ENCODE results near the gene CLEC17A.
"Not testable (repeated sequence)": the region's sequence is repeated elsewhere in the genome, so short reads cannot be mapped to it uniquely, and the experiment has no call there.

CLEC17A gene

DNA sequence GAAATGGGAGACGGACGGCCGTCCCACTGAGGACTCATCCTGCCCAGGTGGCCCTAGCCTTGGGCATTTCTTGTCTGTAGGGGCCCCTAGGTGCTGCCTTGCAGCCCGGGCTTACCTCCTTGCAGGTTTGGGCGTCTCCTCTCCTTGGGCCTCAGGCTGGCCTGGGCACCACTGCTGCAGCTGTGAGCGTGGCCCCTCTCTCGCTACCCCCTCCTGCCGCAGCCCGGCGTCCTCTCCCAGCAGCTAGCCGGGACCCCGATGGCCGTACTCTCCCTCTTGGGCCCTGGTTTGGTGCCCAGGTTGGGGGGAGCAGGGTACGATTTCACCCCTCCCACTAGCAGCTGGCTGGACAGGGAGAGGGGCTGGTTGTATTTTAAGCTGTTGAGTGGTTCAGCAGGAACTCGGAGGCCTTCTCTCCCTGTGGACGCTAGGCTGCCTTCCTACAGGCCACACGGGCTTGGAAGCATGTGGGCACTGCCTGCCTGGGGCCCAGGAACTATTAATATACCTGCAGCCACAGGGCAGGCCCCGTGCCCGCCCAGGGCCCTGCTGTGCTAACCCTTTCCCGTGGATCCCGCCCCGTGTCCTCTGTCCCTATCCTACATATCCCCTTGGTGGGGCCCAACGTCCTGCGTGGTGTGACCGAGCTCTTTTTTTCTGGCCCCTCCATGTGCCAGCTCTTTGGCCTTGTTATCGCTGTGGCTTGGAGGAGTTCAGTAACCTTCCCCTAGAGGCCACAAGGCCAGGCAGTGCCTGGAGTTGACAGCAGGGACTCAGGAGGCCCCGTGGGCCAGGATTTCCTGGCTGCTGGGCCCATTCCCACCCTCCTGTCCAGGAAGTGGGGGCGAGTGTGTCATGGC, 22.7 kb upstream of the CLEC17A start:
- DNase-seq, result no peak

- DNase-seq, result no peak
These were observed 22.1 kb upstream of the CLEC17A start for GRCh38 chr19:14560776-14561108.

- no peak for DNase-seq
These were observed 21.6 kb upstream of the CLEC17A start for GRCh38 chr19:14561249-14561648.

- DNase-seq, result peak; percentile 57
These were observed 21.0 kb upstream of the CLEC17A start for GRCh38 chr19:14561847-14562351.

GRCh38 chr19:14562660-14563589, 20.0 kb upstream of the CLEC17A start:
- DNase-seq, result no peak

- no peak for DNase-seq
These were observed 19.3 kb upstream of the CLEC17A start for GRCh38 chr19:14563590-14563926.

DNA sequence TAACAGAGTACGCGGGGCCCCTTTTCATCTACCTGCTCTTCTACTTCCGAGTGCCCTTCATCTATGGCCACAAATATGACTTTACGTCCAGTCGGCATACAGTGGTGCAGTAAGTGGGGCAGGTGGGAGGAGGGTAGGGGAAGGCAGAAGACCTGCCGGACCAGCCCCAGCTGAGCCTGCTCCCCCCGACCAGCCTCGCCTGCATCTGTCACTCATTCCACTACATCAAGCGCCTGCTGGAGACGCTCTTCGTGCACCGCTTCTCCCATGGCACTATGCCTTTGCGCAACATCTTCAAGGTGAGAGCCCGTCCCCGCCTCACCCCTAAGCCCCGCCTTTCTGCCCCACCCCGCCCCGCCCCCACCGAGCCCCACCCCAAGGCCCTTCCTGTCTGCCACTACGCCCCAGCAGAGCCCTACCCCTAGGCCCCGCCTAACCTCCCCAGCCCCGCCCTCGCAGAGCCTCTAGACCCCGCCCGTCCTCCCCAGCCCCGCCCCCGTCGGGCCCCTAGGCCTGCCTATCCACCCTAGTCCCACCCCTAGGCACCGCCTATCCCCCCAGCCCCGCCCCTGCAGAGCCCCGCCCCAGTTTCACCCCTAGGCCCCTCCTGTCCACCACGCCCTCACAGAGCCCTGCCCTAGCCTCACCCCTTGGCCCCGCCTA, 18.8 kb upstream of the CLEC17A start:
- peak; percentile 49 for DNase-seq

GRCh38 chr19:14564652-14565297, 18.1 kb upstream of the CLEC17A start:
- not testable (repeated sequence) for DNase-seq

- DNase-seq, result no peak
These were observed 17.6 kb upstream of the CLEC17A start for GRCh38 chr19:14565298-14565679.

DNA sequence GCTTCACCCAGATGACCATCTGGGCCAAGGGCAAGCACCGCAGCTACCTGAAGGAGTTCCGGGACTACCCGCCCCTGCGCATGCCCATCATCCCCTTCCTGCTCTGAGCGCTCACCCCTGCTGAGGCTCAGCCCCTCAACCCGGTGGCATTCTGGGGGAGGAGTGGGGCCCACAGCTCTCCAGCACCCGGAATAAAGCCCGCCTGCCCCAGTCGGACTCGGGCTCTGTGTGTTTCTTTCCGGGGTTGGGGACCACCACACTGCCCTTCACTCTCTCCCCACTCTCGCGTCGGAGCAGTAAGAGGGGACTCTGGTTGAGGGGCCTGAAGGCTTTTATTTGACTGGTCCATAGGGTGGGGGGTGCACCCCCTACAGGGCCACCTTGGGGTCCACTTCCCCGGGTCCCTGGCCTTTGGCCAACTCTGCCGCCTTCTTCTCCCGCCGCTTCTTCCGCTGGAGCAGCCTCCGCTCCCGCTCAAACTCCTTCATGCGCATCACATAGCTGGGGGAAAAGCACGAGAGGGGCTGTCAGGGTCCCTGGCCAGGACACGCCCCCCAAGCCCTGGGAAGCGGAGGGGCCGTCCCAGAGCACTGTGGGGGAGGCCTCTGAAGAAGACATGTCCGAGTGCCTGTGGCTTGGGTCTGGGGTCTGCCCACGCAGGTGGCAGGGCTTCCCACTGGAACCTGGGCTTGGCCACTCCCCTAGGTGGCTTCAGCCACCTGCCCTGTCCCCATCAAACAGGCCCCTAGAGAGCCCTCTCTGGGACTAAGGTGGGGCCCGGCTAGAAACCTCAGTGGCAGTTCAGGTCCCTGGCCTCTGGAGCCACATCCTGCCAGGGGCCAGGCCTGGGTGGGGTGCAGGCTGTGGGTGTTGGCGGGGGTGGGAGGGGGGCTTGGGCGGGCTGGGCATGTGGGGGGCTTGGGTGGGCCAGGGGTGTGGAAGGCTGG, 16.8 kb upstream of the CLEC17A start:
- no peak for DNase-seq

- no peak for DNase-seq
These were observed 16.2 kb upstream of the CLEC17A start for GRCh38 chr19:14566712-14567077.

DNA sequence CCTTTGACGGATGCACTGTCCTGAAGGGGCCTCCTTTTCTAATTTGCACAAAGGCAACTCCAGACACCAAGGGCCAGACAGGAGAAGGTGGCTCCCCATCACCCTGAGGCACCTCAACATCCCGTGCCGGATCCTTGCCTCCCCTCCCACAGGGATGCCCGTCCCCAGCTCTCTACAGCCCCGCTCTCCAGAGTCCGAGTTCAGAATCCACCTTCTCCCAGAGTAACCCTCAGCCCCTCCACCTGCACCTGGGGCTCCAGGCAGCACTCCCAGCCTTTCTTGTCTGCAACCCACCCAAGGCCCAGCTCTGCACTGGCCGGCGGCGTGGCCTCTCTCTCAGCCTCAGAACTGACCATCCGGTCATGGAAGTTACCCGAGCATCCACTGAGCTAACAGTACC, 15.8 kb upstream of the CLEC17A start:
- DNase-seq, result no peak

DNA sequence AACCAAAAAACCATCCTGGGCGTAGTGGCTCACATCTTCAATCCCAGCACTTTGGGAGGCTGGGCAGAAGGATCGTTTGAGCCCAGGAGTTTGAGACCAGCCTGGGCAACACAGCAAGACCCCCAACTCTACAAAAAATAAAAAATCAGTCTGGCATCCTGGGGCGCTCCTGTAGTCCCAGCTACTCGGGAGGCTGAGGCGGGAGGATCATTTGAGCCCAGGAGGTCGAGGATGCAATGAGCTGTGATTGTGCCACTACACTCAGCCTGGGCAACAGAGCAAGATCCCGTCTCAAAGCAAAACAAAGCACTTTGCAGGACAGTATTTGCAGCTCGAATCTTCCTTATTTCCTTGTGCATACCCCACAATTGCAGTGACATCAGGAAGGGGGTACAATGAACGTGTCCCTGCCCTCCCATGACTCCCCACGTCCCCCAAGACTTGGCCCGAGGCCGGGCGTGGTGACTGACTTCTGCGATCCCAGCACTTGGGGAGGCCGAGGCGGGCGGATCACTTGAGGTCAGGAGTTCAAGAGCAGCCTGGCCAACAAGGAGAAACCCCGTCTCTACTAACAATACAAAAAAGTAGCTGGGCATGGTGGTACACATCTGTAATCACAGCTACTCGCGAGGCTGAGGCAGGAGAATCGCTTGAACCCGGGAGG, 11.9 kb upstream of the CLEC17A start:
- DNase-seq, result no peak

GRCh38 chr19:14571695-14572490, 11.0 kb upstream of the CLEC17A start, which contains the start of gene NDUFB7:
Gene NDUFB7, minus strand, starts transcription at chr19:14572066. Its CDS starts 66 bp downstream, at chr19:14572000.
- peak; percentile 92 for DNase-seq

DNA sequence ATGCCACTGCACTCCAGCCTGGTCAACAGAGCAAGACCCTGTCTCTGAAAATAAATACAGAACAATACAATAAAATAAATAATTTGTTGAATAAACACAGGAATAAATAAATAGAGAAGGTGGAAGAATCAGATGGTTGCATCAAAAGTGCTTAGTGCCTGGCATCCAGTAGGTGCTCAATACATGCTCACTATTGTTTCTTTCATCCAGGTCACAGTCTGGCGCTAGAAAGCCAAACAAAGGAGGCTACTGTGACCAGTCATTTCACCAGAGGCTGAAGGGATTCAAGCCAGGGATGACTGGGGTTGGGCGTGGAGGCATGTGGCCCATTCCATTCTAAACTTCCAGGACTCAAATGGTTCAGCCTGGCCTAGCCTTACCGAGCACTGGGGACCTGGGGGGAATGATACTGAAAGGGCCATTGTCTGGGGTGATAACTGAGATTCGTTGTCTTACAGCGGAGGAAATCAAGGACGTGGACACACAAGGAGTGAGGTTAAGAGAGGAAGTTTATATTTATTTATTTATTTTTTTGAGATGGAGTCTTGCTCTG, 7.4 kb upstream of the CLEC17A start:
- DNase-seq, result no peak

GRCh38 chr19:14576363-14576762, 6.5 kb upstream of the CLEC17A start:
- no peak for DNase-seq

DNA sequence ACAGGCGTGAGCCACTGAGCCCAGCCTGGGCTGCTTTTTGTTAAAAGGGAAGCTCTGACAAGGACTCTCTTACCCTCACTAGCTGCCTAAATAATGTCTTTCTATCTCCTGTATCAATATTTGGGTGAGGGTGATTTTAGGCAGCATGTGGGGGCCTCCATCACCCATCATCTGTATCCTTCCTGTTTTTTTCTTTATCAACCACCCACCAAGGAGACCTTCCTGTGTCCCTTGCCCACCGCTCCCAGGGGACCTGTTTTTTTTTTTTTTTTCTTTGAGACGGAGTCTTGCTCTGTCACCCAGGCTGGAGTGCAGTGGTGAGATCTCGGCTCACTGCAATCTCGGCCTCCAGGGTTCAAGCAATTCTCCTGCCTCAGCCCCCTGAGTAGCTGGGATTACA, 5.6 kb upstream of the CLEC17A start:
- no peak for DNase-seq

GRCh38 chr19:14577885-14578427, 4.9 kb upstream of the CLEC17A start:
- DNase-seq, result peak; percentile 17

- no peak for DNase-seq
These were observed 2.2 kb upstream of the CLEC17A start for GRCh38 chr19:14580623-14581237.

Data from CD4-positive, alpha-beta T cell treated with Interferon gamma for 1 hour (primary cell).